HG03558 (cell line): ENCODE measurements around the gene TEDDM1.
A peak's percentile ranks its signal among the peaks of the same experiment; 100 is the strongest.
"Not testable (repeated sequence)": the region's sequence is repeated elsewhere in the genome, so short reads cannot be mapped to it uniquely, and the experiment has no call there.

Source experiments
- ATAC-seq: cut with Tn5 transposase; IDR thresholded peaks from one replicate; pipeline ENCODE4 v1.9.1; 2021; ENCODE audit warnings: moderate number of reproducible peaks; ENCODE audit not compliant: unreplicated experiment; ENCODE audit errors: extremely low read depth

The TEDDM1 gene, protein sequence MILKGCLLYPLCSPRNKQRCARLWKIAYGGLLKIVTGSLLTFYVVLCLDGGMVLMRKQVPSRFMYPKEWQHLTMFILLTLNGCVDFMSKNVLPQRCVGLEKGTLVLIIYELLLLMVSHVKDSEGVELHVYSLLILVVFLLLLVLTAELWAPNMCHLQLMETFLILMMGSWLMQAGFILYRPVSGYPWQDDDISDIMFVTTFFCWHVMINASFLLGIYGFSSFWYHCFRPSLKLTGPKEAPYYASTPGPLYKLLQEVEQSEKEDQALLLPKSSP

DNA sequence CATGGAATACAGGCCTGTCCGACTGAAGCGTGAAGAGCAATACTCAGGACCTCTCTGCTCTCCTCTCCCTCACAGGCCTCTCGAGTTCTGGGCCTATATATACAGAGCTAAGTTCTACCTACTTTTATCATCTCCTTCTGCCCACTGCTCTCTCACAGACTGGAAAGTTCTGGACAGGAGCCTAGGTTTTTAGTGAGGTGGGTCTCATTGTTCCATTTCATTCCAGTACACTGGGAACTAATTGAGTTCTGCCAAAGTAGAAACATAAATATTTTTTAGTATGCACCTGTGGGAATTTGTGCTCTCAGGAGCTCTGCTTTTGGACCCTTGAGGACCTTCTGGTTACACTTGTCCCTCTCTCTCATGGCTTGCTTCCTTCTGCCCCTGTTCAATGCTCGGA lies at the start of gene TEDDM1:
Gene TEDDM1, minus strand, starts transcription at position 101 of the 400 bp plus-strand sequence. CDS start 182 bp downstream, outside the sequence.
- no peak for ATAC-seq

DNA sequence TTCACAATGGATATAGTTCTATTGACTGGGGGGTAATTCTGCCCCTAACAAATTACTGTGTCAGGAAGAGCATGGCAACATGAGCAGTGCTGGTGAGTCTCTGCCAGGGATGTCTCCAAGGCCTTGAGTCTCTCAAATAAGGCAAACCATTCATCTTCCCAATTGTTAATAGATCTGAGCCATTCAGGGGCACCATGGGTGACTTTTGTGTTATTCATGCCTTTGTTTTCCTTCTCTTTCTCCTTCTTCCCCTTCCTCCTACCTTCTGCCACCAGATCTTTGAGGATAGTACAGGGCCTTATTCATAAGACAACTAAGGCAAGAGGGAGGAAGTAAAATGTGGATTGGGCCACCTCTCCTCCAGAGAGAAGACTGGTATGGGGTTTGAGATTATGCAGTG lies 49.6 kb upstream of the TEDDM1 start, which contains the start of gene RGSL1:
Gene RGSL1, plus strand, starts transcription at position 60 of the 400 bp plus-strand sequence. Its CDS starts 20 bp downstream, at position 80.
- no peak for ATAC-seq

DNA sequence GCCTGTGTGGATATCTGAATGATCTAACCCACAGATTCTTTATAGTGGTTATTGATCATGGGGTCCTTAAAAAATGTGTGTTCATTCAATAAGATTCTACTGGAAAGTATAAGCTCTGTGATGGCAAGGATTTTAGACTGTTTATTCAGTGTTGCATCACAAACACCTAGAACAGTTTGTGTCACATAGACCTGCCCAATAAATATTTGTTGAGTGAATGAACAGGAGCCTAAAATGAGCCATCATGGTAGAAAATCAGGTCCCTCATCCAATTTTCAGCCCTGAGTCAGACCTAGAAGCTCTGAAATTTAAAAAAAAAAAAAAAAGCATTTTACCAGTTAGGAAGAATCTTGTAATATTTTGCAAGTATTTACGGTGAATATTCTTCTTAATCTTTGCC lies 47.2 kb upstream of the TEDDM1 start:
- no peak for ATAC-seq

DNA sequence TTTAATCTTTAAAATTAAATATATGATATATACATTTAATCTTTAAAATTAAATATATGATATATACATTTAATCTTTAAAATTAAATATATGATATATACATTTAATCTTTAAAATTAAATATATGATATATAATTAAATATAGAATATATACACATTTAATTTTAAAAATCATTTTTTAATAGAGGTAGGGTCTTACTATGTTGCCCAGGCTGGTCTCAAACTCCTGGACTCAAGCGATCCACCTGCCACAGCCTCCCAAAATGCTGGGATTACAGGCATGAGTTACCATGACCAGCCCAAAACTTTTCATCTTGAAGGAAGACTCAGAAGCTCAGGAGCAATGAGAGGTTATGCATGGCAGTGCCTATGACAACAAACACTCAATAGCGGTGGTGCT lies 46.7 kb upstream of the TEDDM1 start:
- not testable (repeated sequence) for ATAC-seq

DNA sequence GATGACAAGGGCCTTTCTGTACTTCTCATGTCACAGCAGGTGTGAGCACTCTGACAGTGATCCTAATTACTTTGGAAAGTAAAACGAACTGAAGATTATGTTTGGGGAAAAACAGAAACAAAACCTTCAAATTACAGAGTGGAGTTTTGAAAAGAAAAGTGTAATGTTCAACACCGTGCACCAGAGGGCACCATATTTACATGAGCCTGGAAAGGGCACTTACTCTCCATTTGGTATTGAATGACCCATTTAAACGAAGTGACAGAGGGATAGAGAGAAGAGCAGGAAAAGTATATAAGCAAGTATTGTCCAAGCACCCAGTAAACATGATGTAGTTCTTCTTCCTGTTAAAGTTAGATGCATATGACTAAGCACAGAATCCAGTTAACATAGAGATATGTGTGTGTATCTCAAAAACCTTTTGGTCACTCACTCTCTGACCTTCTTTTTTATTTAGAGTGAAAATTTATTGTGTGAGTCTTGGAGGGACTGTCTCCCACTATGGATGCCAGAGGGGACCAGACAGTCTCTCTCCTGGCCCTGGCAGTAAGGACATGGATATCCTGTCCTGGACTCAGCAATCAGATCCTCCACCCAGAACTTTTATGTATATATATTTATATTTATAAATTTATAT lies 45.7 kb upstream of the TEDDM1 start:
- no peak for ATAC-seq

DNA sequence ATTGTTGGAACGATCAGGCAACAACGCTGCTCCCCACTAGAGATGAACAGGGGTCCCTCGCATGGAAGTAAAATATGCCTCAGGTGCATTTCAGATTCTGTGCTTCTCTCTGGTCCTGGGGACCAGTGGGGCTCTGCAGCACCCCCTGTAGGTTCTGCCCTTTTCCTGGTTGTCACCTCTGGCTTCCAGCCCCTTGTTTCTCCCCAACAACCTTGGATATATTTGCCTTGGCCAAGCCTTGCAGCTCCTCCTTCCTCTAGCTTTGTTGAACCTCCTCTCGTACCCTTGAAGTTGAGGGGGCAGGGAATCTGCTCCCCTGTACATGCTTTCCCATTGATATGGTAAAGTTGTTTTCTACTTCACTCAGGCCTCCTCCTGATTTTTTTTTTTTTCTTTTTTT lies 44.0 kb upstream of the TEDDM1 start:
- no peak for ATAC-seq

DNA sequence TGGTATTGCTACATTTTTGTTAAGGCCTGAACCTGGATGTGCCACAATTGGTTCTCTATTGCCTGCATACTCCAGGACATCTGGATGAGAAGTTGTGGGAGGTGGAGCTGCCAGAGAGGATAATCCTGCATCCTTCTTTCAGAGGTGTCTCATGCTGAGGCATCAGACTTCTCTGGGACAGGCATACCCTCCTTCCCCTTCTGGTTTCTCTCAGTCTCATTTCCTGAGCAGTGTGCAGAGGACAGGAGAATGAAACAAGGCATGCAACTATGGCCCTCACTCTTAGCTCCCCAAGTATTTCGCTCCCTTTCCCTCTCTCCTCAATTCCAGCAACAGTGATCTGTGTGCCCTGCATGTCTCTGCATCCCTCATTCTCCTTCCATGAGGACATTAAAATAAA lies 41.9 kb upstream of the TEDDM1 start:
- no peak for ATAC-seq

DNA sequence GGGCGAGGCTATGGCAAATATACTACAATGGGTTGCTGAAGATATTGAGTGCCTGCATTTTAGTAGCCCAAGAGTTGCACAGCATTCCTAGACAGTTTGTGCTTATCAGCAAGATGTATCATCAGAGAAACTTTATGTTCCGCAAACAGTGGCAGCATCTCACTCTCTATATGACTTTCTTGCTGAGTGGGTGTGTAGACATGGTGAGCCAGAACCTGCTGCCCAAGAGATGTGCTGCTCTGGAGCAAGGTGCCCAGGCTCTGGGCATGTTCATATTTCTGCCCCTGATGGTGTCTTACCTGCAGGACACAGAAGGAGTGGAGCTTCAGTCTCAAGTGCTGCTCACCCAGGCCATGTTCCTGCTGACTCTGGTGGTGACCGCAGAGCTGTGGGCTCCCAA lies 41.3 kb upstream of the TEDDM1 start:
- ATAC-seq: no peak

DNA sequence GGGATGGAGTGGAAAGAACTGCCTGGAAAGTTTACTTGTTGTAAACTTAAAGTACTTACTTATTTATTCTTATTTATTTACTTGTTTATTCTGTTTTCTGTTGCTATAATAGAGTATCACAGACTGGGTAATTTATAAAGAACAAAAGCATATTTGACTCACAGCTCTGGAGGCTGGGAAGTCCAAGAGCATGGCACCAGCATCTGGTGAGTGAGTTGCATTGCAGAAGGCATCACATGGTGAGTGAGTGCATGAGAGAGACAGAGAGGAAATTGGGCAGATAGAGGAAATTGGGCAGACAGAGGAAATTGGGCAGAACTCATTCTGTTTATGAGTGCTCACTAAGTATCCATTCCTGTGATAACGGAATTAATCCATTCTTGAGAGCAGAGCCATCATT lies 37.9 kb upstream of the TEDDM1 start:
- no peak for ATAC-seq

DNA sequence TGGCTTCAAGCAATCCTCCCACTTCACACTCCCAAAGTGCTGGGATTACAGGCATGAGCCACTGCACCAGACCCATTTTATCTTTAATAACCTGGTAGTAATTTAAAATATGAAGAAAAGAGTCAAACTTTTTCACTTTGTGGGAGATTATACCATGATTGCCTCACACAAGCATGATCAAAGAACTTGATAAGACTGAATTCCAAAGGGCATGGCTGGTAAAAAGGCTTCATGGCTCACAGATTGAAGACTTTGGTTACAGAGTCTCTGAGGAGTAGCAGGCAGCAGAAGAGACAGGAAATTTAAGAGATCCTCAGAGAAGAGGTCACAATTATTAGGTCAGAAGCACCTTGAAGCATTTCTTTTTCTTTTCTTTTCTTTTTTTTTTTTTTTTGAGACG lies 33.1 kb upstream of the TEDDM1 start:
- ATAC-seq: no peak

DNA sequence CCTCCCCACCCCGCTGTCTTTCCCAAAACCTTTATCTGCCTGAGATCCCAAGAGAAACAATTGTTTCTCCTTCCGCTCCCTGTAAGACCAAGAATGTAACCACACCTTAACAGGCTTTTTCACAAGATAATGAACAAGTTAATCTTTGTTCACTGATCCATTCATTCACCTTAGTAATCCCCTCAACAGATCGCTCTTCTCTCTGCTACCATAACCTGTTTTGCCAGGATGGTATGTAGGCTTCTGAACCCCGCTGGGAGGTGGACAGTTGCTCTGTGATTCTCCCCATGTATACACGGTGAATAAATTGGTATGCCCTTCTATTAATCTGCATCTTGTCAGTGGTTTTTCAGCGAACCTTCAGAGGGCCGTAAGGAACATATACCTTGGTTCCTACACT lies 30.8 kb upstream of the TEDDM1 start:
- ATAC-seq: no peak

DNA sequence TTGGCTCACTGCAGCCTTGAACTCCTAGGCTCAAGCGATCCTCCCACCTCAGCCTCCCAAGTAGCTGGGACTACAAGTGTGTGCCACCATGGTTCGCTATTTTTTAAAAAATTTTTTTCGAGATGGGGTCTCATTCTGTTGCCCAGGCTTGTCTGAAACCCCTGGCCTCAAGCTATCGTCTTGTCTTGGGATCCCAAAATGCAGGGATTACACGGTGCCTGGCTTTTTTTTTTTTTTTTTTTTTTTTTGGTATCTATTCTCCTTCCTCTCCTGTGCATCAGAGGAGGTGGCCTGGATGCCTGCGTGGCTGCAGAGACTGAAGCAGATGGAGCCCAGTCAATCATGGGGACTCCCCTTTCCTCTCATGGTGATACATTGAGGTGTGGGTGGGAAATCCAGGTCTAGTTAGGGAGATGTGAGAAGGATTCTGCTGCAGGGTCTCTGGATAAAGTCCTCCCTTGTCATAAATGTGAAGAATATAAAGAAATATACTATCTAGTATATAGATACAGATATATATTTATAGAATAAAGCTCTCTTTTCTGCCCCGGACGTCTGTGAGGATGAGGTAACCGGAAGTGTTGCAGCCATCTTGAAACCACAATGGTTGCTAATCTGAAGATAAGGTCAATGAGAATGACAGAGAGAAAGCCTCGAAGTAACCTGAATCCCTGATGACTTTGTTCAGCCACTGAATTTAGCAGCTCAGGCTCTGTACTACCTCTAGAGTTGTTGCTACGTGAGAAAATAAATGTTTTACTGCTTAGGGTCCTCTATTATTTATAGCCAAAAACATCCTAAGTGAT lies 30.0 kb upstream of the TEDDM1 start:
- ATAC-seq: no peak

DNA sequence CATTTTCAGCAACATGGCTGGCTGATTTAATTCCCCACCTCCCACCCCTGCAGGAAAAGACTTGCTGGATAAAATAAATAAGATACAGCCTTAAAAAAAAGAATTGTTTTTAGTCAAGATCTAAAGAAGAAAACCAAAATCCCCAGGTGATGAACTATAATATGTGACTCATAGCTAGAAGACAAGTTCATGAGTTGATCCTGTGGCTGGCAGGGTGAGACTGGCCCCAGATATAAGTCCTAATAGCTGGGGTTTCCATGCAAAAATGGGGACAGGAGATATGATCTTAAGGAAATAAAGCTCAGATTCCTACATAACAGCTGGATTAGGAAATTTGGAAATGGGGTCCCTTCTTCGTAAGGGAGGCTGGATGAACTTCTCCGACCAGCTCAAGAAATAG lies 27.6 kb upstream of the TEDDM1 start:
- no peak for ATAC-seq

DNA sequence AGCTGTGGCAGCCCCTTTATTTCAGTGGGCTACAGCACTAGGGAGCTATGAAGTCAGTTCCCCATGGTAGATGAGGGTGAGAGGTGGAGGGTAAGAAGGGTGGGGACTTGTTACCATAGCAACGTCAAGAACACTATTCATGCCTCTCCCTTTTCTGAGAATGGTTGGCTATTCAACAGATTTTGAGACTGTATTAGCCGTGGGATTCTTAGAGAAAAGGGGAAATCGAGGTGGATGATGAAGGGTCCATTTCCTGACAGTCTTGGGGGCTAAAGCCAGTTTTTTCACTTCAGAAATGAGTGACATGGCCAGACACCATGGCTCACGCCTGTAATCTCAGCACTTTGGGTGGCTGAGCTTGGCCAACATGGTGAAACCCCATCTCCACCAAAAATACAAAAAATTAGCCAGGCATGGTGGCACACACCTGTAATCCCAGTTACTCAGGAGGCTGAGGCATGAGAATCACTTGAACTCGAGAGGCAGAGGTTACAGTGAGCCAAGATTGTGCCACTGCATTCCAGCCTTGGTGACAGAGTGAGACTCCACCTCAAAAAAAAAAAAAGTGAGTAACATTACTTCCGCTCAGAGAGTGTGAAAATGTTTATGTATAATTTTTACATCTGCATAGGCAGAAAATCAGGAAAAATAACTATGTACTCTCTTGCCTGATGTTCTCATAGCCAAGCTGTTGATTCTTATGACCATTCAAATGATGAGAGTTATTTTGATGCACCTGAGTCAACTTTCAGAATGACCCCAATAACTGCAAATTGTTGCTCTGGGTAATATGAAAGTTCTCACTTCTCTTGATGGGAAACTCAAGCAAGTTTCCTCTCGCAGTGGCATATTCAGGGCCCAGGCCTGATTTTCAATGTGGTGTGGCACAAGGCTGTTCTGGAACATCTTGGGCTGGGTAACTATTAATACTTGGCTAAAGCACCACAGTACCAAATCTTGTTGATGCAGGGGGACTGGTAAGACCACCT lies 26.3 kb upstream of the TEDDM1 start:
- ATAC-seq: peak; percentile 57

DNA sequence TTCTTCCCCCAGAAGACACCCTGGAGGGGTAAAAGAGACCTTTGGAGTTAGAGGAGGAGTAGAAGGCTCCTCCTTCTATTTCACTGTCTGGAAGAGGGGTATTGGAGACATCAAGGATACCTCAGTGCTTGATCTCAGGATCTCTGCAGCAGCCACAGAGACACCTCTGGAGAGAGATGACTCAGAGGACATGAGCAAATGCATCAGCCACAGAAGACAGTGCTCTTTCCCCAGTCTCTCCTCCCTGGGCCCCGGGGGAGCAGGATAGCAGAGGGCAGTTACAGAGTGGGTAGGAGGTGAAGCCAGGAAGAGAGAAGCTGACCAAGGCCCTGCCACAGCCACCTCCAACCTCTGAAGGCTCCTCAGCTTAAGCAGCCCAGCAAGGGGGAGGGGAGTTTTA lies 15.3 kb upstream of the TEDDM1 start:
- ATAC-seq: no peak

DNA sequence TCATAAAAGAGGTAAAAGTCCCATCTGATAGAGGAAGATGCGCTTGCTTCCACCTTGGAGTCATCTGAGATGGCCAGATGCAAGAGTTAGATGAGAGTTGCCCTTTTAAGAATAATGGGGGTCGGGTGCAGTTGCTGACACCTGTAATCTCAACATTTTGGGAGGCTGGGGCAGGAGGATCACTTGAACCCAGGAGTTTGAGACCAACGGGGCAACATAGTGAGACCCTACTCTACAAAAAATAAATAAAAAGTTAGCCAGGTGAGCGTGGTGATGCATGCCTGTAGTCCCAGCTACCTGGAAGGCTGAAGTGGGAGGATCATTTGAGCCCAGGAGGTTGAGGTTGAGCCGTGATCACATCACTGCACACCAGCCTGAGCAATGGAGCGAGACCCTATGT lies 13.5 kb upstream of the TEDDM1 start:
- no peak for ATAC-seq

DNA sequence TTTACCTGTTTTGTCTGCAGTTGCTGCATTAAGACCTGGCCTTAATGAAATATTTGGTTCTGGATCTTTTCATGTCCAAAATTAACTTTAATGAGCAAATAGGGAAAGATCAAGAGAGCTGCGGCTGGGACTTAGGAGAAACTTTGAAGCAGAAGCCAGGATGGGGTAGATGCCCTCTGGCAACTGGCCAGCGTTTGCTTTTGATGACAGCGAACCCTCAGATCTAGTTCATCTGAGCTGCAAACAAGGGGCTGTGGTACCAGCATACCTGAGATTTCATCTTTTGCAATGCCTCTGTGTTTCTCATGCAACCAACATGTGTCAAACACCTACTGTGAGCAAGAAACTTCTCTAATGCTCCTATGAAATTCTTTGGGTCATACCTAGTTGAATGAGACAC lies 13.0 kb upstream of the TEDDM1 start:
- ATAC-seq: no peak

DNA sequence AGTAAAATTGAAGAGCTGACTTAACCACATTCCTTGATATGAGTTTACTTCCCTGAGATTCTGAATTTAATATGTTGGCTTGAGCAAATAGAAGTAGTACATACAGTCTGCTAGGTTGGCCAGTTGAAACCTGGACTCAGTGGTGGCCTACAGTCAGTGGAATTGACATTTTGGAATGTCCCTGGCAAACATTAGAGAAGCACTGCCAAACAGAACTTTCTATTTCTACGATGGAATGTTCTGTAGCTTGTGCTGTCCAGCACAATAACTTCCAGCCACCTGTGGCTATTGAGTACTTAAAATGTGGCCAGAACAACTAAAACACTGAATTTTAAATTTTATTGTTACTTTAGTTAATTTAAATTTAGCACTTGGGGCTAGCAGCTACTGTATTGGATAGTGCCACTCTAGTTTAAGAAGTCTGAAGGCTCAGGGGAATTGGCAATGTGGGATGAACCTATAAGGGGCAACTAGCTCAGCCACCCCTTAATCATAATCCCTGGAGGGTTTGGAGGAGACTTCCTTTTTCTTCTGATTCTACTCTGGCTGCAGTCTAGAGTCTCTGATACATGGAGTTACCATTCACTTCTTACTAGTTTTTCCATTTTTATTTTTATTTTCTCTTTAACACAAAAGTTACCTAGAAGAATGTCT lies 10.3 kb upstream of the TEDDM1 start:
- no peak for ATAC-seq

DNA sequence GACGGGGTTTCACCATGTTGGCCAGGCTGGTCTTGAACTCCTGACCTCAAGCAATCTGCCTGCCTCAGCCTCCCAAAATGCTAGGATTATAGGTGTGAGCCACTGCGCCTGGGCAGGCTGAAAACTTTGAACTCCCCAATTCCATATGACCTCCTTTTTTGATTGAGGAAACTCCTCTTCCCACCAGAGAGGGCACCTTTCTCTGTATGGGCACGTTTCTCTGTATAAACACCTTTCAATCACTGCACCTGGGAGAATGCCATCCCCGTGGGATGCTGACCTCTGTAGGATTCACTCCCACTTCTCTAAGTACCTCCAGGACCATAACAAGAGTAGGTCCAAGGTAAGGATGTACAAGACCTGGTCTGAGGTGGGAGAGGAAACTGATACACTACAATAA lies 9.7 kb upstream of the TEDDM1 start:
- ATAC-seq: no peak
